HepG2 (cell line): Measurements from ENCODE around the gene ZNF567. TPM values are rescaled to one million over a fixed set of nuclear protein-coding genes. Genes with fewer than 3 reads are reported as not detected.

Experiments used
- ATAD3A ChIP-seq: sonication (generic); formaldehyde crosslinking; IDR thresholded peaks from 2 replicates; pipeline ENCODE4 v1.4.0; 2020; ENCODE audit warnings: missing genetic modification reagents
- CEBPZ ChIP-seq: IDR thresholded peaks from 2 replicates; pipeline ENCODE4 v1.6.1; 2012; ENCODE audit warnings: low read length, improper control_type of control experiment
- ELF3 ChIP-seq: IDR thresholded peaks from 2 replicates; pipeline ENCODE4 v1.6.1; 2016; ENCODE audit warnings: missing genetic modification reagents, missing compliant biosample characterization
- GABPB1 ChIP-seq: IDR thresholded peaks from 2 replicates; pipeline ENCODE4 v1.6.1; 2016; ENCODE audit warnings: mild to moderate bottlenecking, missing genetic modification reagents, moderate library complexity, missing compliant biosample characterization
- HNRNPLL ChIP-seq: fragments of 200-400 bp; formaldehyde crosslinking; IDR thresholded peaks from 2 replicates; pipeline ENCODE4 v1.6.1; 2017; ENCODE audit warnings: mild to moderate bottlenecking, low read depth, low read length; ENCODE audit not compliant: poor library complexity, severe bottlenecking
- HOXD1 ChIP-seq: sonication (generic); formaldehyde crosslinking; IDR thresholded peaks from 2 replicates; pipeline ENCODE4 v1.5.0; 2020; ENCODE audit warnings: missing genetic modification reagents
- MEIS1 ChIP-seq: sonication (generic); formaldehyde crosslinking; IDR thresholded peaks from 2 replicates; pipeline ENCODE4 v1.9.0; 2021; ENCODE audit warnings: mild to moderate bottlenecking, missing genetic modification reagents, moderate library complexity, borderline replicate concordance
- NFE2L2 ChIP-seq: fragments of 150-350 bp; IDR thresholded peaks from 2 replicates; pipeline ENCODE4 v1.6.1; 2014; ENCODE audit warnings: low read length
- PLRG1 ChIP-seq: fragments of 450-650 bp; conservative IDR thresholded peaks from 2 replicates; pipeline ENCODE4 v1.6.1; 2016
- POGK ChIP-seq: sonication (generic); formaldehyde crosslinking; conservative IDR thresholded peaks from 2 replicates; pipeline ENCODE4 v1.8.0; 2022; ENCODE audit warnings: mild to moderate bottlenecking, moderate library complexity, missing genetic modification reagents
- RARA ChIP-seq: IDR thresholded peaks from 2 replicates; pipeline ENCODE4 v1.6.1; 2016; ENCODE audit warnings: missing genetic modification reagents, missing compliant biosample characterization
- RFXAP ChIP-seq: sonication (generic); formaldehyde crosslinking; IDR thresholded peaks from 2 replicates; pipeline ENCODE4 v1.4.0; 2020; ENCODE audit warnings: missing genetic modification reagents, borderline replicate concordance
- SATB2 ChIP-seq: sonication (generic); formaldehyde crosslinking; IDR thresholded peaks from 2 replicates; pipeline ENCODE4 v1.5.0; 2020; ENCODE audit warnings: missing genetic modification reagents
- SRSF4 ChIP-seq: fragments of 200-400 bp; formaldehyde crosslinking; IDR thresholded peaks from one replicate; pipeline ENCODE4 v1.6.1; 2018; ENCODE audit warnings: mild to moderate bottlenecking, low read depth, low read length, moderate library complexity; ENCODE audit not compliant: poor library complexity, severe bottlenecking
- THAP7 ChIP-seq: sonication (generic); formaldehyde crosslinking; IDR thresholded peaks from 2 replicates; pipeline ENCODE4 v1.8.1; 2023; ENCODE audit warnings: mild to moderate bottlenecking, missing genetic modification reagents
- ZFP91 ChIP-seq: sonication (generic); formaldehyde crosslinking; IDR thresholded peaks from 2 replicates; pipeline ENCODE4 v1.9.0; 2022; ENCODE audit warnings: missing genetic modification reagents, mild to moderate bottlenecking, borderline replicate concordance
- ZNF816 ChIP-seq: sonication (generic); formaldehyde crosslinking; IDR thresholded peaks from 2 replicates; pipeline ENCODE4 v1.8.0; 2022; ENCODE audit warnings: missing genetic modification reagents, mild to moderate bottlenecking, borderline replicate concordance
- ZXDC ChIP-seq: sonication (generic); formaldehyde crosslinking; IDR thresholded peaks from 2 replicates; pipeline ENCODE4 v1.5.0; 2020; ENCODE audit warnings: mild to moderate bottlenecking, missing genetic modification reagents
- polyA plus RNA-seq, 8 experiments: library from polyadenylated mRNA; depleted of rRNA in 3 of 8; stranded (reverse) in 7 of 8; unstranded in 1 of 8; fragments of >200 nt; fragmentation: Illumina TruSeq in 4 of 8; extraction: Trizol in 4 of 8; gene quantifications; 2 replicates each; pipeline versions ENCODE4 v1.2.1 to v1.2.3, GENCODE V29; 2011 to 2016; ENCODE audit warnings: low read depth in 4 of 8, missing spikeins in 1 of 8, mixed read lengths in 1 of 8; ENCODE audit not compliant: insufficient read depth in 1 of 8
- total RNA-seq, 5 experiments: library from RNA; depleted of rRNA; stranded (reverse); fragments of >200 nt; fragmentation: Illumina TruSeq; extraction: Trizol; gene quantifications; 2 replicates each; pipeline ENCODE4 v1.2.3, GENCODE V29; 2016; ENCODE audit warnings: low read depth in 1 of 5

Gene ZNF567
- total and polyA plus RNA-seq, 2 of the 13 experiments (the other 11 are each of a cell fraction or from before 2014, with no cell fraction given): 3.1 to 6.8 TPM

GRCh38 chr19:36687214-36688056 lies at the start of gene ZNF567 (continued):
- TF ChIP-seq ZFP91 (peak; percentile 61; the same call in 1 of the 2 replicates), PLRG1 (no peak), HOXD1 (CRISPR knock-in tag) (peak; percentile 75; the same call in 1 of the 2 replicates), POGK (CRISPR knock-in tag) (peak; percentile 72; the same call in 1 of the 2 replicates), SRSF4 (no peak), GABPB1 (CRISPR knock-in tag) (peak; percentile 95), NFE2L2 (no peak), ZNF816 (CRISPR knock-in tag) (no peak), RARA (CRISPR knock-in tag) (no peak), SATB2 (CRISPR knock-in tag) (0 out of 2 replicates have a peak, but pooled peaks have one; percentile 34), HNRNPLL (peak; percentile 77), ZXDC (CRISPR knock-in tag) (0 out of 2 replicates have a peak, but pooled peaks have one; percentile 59), ATAD3A (CRISPR knock-in tag) (no peak), MEIS1 (CRISPR knock-in tag) (peak; percentile 45; the same call in 1 of the 2 replicates), RFXAP (CRISPR knock-in tag) (peak; percentile 76), THAP7 (CRISPR knock-in tag) (0 out of 2 replicates have a peak, but pooled peaks have one; percentile 75), CEBPZ (no peak), ELF3 (CRISPR knock-in tag) (no peak)
